GM19099 (cell line): ENCODE measurements around the gene ISLR.

Experiments
- POLR2A ChIP-seq: IDR thresholded peaks from 3 replicates; pipeline ENCODE4 v1.6.1; 2011; ENCODE audit warnings: low read depth; ENCODE audit not compliant: insufficient read length; ENCODE audit errors: extremely low read depth

ISLR gene

DNA sequence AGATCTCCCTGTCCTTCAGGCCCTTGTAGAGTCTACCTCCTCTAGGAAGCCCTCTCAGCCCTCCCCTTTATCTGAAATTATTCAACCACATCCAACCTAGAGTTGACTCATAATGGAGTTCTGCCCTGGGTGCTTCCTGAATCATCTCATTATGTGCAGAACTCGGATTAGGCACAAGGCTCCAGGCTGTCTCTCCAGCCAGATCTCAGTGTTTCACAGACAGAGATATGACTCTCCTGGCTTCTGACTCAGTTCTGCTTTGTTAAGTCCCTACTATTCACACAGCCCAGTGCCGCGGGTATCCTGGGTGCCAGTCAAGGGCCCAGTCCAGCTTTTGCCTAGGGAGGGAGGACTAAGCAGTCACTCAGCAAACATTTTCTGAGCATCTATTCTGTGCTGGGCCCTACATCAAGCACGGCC, 19.8 kb downstream of the ISLR start:
- TF ChIP-seq POLR2A: no peak

DNA sequence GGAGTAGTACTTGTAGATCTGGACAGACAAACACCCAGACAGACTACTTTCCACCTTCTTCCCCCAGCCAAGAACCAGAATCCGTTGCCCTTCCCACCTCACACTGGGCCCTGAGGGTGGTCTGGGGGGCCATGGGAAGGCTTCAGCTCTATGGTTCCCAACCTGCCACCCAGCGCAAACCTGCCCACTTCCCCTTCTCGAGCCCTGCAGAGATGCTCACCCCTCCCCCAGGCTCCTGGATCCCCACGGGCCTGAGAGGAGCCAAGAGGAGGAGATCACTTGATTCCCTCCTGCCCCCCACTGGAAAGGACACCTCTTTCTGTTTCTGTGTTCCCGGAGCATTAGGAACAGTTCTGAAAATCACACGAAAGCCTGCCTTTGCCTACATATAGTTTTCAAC, 20.4 kb downstream of the ISLR start:
- TF ChIP-seq POLR2A: no peak

DNA sequence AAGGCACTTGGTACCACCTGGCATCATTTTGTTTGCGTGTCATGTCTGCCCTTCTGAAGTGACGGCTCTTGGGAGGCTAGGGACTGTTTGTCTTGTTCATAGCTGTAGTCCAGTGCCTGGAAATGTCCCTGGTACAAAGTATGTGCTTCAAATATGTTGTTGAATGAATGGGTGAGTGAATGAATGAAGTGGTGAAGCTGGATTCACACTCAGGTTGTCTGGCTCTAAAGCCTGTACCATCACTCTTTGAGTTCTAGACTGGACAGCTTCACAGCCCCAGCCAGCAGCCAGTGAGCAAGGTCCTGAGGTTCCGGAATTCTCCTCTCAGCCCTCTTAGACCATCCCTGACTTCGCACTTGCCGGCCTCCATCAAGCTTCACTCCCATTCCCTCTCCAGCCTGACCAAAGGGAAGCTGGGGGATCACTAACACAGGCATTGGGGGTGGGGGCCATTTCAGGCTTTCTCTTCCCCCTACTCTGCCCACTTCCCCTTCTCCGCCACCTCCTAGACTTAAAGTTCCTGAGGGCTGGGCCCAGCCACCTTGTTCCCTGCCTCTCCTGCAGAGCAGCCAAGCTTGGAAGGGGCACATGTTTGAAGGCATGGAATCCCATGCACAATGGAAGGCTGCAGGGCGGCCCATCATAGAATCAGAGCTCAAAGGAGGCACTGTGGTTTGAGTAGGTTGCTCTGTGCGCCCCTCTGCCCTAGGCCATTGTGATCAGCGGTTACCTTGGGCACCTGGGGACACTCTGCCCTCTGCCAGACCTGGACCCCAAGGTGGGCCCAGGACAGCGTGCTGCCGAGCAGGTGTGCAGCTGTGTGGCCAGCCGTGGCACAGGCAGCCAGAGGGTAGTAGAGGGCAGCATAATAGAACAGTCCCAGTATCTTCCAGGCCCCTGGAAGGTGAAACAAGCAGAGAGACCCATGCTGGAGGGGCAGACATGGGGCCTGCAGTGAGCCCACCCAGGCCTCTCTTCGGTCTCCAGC, 21.4 kb downstream of the ISLR start:
- TF ChIP-seq POLR2A: no peak

DNA sequence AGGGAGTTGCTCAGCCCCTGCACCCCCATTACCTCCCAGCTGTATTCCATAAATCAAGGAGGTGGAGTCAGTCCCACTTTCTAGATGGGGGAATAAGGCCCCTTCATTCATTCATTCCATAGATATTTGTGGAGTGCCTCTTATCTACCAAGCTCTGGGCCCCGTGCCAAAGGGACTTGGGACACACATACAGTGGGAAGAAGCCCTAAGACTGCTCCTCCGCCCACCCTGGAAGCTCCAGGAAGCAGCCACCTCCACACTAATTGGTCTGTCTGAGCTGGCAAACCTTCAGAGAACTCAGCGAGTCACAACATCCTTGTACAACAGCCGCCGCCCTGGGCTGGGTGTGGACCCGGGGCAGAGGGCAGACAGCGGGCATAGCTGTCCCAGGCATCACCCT, 22.7 kb downstream of the ISLR start:
- TF ChIP-seq POLR2A: no peak

DNA sequence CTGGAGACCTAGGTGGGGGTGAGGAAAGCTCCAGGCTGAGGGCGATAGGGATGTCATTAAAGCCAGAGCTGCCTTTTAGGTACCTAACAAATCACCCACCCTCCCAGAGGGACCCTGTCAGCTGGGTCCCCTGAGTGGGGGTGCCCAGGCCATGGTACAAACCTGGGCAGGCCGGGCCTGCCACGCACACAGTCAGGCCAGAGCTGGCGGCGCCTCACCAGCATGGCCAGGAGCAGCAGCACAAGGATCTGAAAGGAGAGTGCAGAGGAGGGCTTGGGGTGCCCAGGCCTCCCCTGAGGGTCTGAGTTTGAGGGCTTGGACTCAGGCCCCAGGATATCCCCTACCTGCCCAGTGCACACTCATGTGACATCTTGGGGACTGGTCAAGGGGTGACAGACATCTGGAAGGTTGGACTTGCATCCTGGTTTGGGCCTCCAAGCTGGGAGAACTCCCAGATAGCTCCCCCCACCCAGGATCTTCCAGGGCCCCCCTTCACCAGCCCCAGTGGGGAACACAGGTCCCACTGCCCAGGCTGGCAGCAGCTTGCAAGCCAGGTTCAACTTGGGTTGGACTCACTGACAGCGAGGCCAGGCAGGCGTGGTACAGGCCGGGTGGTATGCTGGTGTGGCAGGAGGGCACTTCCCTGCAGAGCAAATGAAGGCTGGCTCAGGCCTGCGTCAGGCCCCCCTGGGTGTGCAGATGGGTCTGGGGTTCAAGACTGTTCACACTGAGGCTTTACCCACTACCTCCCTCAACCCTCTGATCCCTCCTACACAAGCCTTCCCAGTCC, 23.9 kb downstream of the ISLR start:
- TF ChIP-seq POLR2A: no peak

DNA sequence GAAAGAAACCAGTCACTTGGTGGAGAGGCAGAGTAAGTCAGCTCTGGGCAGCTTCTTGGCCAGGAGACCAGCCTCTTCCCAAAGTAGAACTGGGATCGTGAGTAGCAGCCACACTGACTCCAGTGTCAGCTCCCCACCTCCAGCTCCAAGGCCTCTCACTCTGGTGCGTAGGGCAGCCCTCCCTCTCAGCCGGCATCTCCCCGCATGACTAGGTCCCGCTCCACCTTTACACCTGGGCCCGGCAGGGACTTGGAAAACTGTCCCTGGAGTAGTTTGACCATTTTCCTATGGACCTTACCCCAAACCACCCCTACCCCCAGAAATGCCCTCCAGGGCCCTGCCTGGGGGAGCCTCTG, 25.8 kb downstream of the ISLR start:
- TF ChIP-seq POLR2A: no peak

DNA sequence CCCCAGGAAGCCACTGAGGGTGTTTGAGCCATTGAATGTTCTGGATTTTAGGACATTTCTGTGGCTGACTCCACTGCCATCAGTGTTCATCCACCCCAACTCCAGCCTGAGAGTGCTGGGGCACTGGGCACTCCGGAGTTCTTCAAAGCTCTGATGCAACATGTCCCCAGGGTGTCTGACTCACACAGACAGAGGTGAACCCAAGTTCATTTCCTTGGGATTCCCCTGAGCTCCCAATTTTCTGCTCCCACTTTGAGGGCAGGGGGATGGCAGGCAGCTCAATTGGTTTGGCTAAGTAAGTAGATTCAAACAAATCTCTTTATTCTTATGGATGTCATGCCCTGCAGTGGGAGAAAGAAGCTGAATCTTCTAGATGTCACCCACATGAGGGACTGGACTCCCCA, 26.9 kb downstream of the ISLR start:
- TF ChIP-seq POLR2A: no peak

DNA sequence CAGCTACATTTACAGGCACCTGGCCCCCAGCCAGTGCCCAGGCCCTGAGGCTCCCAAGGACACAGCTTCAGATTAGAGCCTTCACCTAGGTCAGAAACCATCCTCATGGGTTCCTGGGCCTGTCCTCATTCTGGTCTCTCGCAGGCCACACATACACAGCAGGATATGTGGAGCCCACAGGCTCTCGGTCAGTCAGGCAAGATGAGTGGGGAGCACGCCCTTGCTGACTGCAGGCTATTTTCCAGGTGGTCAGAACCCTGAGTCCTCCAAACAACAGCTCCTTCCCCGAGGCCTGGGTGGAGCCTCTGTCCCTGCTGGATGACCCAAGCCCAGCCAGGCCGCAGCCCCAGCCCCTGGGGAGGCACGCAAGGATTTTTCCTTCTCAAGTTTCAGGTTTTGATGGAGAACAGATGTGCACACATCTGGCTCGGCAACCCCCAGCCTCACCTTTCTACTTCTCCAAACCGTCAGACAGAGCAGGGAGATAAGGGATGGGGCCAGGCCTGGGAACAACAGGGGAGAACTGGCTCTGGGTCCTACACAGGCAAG, 27.4 kb downstream of the ISLR start:
- TF ChIP-seq POLR2A: no peak

DNA sequence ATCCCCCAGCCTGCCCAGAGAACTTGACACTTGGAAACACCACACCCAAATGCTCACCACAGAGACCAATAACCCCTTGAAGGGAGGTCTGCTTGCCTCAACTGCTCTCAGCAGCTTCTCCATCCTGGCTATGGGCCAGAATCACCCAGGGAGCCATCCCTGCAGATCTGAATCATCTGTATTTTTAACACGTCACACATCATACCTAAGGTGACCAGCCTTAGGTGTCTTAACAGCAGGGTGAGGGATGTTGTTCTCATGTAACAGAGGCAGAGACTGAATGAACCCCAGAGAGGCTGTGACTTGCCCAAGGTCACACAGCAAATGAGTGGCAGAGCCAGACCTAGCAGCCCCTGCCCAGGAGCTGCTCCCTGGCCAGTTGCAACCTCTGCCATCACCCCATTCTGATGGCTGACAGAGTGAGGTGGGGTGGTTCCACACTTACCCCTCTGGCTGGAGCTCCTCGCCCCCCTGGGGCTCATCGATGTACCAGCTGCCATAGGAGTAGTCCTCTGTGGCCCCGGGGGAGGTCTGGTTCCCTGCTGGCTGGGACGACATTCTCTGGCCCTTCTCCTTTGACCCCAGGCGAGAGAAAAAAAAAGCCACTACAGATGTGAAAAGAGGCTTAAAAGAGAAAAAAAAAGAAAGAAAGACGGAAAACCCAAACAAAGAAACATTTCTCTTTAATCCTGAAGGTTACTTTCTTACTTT, 28.4 kb downstream of the ISLR start:
- TF ChIP-seq POLR2A: no peak

DNA sequence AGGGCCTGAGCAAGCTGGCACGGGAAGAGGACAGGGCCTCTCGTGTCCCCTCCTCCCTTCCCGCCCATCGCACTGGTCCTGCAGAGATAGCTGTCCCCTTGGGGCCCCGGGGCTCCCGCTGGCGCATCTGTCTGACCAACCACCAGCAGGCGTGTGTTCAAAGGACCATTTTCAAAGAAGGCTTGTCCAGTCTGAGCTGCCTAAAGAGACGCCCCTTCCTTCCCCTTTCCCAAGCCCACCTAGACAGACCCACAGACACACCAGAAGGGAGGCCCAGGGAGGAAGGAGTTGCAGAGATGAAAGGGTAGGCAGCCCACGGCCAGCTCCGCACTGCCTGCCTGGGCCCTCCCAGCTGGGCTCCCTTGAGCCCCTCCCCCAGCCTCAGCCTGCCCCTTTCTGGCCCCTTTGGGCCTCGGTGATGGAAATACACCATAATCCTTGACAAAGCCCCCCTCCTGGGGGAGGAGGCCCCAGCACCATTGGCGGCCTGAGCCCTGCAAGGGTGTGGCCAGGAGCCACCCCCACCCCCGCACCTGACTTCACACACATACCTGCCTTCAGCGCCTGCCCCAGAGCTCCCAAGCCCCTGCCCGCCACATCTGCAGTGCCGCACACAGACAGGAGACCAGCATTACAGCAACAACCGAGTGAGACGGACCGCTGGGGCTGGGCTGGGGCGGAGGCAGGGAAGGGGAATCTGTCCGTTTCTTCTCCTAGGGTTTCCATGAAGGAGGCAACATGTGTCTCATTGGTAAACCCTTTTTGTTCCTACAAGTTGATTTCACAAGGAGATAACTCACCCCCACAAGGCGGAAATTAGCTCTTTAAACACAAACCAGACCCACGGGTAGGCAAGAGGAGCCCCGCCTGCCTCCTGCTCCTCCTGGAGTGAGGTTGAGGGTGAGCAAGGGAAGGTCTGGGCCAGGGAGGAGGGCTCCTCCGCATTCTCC, 29.2 kb downstream of the ISLR start, which contains the start of gene STRA6:
TSS of gene STRA6 (minus strand) at position 336 of the 950 bp plus-strand sequence. CDS start 520 bp downstream, outside the sequence.
- TF ChIP-seq POLR2A: no peak

DNA sequence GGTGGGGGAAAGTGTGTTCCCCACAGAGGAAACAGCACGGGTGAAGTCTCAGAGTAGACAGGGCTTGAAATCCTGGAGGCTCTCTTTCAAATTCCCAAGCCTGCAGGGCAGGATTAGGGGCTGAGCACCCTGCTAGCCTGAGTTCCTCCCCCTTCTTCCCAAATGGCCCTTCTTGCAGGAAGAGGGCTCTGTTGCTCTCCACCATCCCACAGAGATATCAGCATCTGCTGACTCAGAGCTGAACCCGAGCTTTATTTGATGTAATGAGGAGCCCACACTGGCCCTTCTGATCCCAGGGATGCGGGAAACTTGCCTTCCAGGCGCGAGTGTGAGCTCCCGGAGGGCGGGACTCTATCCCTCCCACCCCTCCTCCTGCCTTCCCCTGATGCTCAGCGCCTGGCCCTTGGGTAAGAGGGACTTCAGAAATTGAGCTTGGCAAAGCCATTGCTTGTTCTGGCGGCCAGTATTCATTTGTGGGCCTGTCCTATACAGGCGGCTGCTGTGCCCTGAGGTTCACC, 30.5 kb downstream of the ISLR start:
- TF ChIP-seq POLR2A: no peak

DNA sequence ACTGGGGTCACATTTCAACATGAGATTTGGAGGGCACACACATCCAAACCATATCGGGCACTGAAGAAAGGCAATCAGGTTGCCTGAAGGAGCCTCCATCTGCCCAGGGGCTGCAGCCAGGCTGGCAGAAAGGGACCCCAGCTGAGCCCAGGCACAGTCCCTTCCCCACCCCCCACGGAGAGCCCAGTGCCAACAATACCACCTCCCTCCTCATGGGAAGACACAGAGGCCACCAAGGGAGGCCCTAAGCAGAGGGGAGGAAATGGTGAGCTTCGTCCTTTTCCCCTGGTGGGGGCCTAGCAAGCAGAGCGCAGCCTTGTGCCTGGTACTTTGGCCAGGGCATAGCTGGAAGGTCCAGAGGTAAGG, 32.1 kb downstream of the ISLR start:
- TF ChIP-seq POLR2A: no peak

DNA sequence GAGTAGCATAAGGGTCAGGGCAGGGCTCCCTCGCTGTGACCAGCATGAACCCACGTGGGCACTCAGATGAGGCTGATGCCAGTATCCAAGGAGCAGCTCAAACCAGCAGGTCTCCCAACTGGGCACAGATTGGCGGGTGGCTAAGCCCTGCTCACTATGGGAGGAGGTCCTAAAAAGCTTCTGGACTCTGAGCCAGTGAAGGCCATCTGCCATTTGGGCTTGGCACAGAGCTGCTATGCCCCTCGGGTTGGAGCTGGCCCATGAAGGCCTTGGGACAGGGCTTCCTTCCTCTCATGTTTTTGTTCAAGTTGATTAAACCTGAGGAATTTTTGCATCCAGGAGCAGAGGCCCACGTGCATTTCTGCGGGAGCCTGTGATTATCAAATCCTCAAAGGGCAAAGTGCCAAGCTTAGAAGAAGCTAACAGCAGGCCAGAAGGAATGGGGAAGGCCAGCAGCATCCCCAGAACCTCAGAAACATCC, 33.3 kb downstream of the ISLR start:
- no peak for TF ChIP-seq POLR2A
